NCI-H748 treated with DMSO at 0.1 percent for 48 hours (cell line): Measurements from ENCODE around the gene FRY.

Source experiments
- DNase-seq: peaks from one replicate; lab custom pipeline; 2025; lab: John Stamatoyannopoulos, UW

The FRY gene

DNA sequence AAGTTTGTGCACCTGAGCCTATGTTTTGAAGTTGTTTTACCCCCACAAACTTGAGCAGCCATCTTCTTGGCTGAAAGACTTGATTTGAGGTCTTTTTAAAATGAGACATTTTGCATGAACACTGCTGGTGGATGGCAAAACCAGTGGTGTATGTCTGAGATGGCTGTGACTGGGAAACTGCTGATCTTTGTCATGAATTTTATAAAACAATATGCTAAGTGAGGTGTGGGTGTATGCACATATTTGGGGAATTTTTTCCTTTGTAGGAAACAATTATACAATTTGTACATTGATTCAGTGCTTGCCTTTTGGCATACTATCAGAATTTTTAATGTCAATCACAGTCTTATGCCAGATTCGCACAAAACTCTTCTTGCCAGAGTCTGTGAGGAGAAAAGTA, 231.0 kb downstream of the FRY start:
- DNase-seq = no peak

DNA sequence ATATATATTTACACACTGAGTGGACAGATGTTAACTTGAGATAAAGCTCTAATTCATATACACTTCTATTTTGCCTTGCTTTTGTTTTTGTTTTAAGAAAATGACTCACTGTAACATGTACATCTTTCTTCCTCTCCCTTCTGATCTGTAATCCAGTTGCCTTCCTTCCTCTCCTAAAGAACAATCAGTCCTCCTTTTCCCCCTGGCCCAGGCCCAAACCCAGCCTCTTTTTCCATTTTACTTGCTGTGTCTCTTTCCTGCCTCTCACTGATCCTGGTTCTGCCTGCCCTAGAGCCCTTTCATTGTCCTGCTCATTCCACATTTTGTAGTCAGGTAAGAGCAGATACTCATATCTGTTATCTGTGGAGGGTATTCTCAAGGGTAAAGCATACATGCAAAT, 232.8 kb downstream of the FRY start:
- DNase-seq = no peak

DNA sequence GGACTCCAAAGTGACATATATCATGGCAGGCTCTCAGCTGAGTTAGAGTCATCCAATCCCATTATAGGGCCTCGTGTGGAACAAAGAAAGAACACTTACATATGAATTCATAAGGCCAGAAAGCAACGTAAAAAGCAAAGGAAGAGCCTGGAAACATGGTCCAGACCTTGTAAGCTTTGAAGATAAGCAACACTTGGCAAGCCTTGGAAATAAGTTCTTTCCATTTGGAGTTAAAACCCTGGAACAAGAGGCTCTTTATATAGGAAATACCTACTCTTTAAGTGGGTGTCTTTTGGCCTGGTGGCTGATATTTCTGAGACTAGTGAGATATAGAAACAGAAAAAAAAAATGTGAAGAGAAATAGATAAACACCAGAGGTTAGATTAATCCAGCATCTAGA, 234.2 kb downstream of the FRY start:
- DNase-seq = no peak

DNA sequence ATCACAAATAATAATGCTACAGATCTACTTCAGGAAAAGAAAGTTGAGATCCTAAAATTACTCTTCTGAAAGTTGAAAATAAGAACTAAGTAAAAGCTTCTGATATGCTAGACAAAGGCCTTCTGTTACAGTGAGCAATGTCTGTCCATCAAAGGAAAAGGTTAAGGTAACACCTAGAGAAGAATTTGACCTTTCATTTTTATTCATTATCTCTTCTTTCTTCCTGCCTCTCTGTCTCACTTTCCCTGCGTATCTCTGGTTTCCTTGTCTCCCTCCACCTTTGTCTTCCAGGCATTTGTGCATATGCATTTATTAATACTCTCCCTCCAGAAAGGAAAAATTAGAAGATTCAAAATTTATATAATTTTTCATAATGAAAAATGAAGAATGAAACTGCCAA, 234.6 kb downstream of the FRY start:
- DNase-seq = no peak

DNA sequence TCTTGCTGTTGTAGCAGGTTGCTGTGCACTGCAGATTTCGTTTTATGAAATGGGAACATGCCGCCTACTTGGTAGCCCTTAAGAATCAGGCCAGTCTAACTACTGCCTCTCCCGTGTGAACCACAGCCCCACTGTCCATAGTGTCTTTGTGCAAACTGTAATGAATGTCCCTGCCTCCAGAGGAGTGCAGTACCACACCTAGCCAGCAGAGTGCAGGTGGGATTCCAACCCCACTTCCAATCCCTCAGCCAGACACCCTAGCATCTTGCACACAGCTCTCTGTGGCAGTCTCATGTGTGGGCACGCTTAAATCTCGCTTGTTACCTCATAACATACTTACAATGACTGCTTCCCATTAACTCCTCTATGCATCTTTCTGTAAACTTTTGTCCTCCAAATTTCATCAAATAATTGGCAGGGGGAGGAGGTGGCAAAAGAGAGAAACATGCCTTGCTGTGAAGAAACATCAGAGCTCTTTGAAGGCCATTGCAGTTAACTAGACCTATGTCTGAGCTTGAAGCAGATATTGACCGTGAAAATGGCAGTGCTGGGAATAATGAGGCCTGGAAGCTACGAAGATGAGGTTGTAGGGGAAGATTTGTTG, 236.4 kb downstream of the FRY start:
- peak; percentile 75 for DNase-seq

GRCh38 chr13:32272021-32272683, 240.6 kb downstream of the FRY start:
- no peak for DNase-seq

GRCh38 chr13:32277839-32278238, 246.3 kb downstream of the FRY start:
- DNase-seq = no peak

DNA sequence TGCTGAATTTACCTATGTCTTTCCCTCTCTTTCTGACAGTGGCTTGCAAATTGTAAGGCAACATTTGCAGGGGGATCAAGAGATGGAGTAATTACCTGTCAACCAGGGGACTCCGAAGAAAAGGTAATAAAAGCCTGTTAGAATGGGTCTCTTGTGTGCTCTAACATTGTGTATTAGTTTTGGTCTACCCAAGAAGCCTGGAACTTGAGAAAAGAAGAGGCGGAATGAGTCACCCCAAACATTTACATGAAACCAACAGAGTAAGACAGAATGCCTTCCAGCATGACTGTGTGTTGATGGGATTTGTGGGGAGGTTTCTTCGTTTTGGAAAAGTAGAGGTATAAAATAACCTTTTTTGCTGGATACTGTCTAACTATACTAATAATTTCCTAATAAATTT, 246.9 kb downstream of the FRY start:
- no peak for DNase-seq

DNA sequence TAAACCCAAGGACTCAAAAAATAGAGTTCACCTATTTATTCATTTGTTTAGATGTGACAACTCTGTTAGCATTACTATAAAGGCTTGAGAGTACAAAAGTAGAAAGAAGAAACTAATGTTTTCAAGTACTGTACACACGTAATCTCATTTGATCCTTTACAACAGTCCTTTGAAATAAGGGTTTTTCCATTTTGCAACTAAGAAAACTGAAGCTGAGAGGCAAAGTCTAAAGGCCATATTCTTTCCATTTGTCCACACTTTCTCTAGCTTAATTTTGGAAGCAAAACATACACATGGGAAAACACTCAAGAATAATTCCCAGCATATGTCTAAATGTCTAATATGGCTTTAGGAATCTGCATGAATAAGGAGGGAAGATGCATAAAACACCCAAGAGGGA, 249.5 kb downstream of the FRY start:
- DNase-seq = no peak

GRCh38 chr13:32282096-32282711, 250.6 kb downstream of the FRY start:
- no peak for DNase-seq

GRCh38 chr13:32284927-32285632, 253.5 kb downstream of the FRY start:
- DNase-seq = no peak

- no peak for DNase-seq
These were observed 254.0 kb downstream of the FRY start for GRCh38 chr13:32285633-32285965.

DNA sequence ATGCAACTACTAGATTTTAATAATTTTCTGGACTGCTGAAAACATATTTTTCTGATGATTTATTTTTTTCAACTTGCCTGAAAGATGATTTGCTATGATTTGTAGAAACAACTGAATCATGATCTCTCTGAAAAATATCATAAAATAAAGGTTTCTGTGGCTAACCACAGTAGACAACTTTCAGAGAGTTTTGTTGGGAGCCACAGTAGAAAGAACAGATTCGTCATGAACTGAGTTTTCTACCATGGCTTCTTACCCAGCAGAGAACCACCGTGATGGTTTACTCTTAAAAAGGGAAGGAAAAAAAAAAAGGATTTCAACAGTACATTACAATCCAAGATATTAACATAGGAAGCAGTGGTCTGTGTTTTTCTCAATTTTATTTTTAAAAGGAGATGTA, 265.6 kb downstream of the FRY start:
- no peak for DNase-seq

DNA sequence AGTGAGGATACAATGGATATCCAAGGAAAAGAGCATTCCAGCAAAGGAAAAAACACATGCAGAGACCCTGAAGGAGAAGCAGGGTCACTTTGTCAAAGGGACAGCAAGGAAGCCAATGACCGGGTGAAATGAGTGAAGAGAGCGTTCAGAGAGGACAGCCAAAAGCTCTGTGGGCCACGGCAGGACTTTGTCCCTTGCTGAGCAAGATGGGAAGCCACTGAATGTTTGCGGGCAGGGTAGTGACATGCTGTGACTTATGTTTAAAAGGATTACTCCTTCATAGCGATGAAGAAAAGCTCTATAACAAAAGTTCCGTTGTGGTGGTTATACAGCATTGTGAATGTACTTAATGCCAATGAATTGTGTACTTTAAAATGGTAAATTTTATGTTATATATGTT, 267.1 kb downstream of the FRY start:
- no peak for DNase-seq

GRCh38 chr13:32299893-32300292, 268.3 kb downstream of the FRY start:
- no peak for DNase-seq

DNA sequence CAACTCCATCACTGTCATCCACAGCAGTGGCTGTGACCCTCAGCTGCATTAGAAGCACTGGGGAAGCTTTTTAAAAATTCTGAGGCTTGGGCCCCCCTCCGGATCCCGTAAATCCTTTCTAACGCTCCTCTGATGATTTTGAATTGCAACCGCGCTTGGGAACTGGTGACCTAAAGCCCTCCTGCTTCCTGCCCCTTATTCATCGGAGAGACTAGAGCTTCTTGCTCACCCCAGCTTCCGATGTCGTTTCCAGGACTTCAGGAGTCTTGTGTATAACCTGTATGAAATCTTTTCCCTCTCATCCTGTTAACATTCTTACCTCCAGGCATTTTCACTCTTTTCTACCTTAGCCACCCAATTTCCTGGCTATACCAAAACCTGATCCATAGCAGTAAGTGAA, 268.8 kb downstream of the FRY start:
- no peak for DNase-seq

- no peak for DNase-seq
These were observed 269.3 kb downstream of the FRY start for GRCh38 chr13:32300920-32301319.

- DNase-seq = no peak
These were observed 270.9 kb downstream of the FRY start for GRCh38 chr13:32302461-32302860.

DNA sequence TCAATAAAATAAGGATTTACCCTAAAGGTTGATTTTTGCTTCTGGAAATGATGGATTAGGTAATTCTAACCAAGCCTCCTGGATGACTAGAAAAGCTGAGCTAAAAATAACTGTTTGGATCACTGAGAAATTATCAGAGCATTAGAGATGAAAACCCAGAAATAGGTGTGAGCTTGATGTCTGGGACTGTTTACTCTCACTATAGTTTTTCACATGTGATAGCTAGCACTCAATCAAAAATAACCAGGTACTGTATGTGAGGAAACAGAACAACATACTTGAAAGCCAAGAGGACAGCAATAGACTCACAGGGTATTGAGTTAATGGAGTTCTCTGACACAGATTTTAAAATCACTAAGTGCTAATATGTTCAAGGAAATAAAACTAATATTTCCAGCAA, 274.1 kb downstream of the FRY start:
- no peak for DNase-seq

GRCh38 chr13:32309312-32310133, 277.9 kb downstream of the FRY start:
- DNase-seq = no peak

DNA sequence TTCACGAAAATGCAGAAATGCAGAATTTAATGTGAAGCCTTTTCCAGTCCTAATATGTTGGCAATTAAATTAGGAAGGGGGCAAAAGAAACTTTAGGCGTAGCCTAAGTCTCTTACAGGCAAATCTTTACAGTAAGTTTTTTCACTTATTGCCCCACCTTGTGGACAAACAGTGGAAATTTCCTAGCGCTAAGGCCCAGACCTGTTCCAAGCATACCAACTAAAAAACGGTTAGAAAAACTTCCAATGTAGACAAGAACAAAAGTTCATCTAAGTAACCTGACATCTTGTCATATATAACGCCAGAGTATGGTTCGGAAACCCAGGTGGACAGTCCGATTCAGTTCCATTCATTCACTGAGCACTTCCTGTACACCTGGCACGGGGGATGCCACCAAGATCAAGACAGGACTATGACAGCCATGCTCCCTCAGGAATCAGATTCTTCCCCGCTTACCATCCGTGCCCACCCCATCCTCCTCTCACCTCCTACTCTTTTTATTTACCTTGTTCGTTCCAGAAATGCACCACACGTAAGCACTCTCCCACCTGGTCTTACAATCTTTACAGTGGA, 278.6 kb downstream of the FRY start:
- DNase-seq = peak; percentile 70
